Activated gamma-delta T cell treated with Interleukin-2 at 50 U/mL for 16 hours (primary cell): Measurements from ENCODE around the gene MERTK.
"Not testable (repeated sequence)": the region's sequence is repeated elsewhere in the genome, so short reads cannot be mapped to it uniquely, and the experiment has no call there.

ENCODE experiments used
- DNase-seq: peaks from one replicate; pipeline ENCODE4 v3.0.0-alpha.2; 2020

Gene MERTK

DNA sequence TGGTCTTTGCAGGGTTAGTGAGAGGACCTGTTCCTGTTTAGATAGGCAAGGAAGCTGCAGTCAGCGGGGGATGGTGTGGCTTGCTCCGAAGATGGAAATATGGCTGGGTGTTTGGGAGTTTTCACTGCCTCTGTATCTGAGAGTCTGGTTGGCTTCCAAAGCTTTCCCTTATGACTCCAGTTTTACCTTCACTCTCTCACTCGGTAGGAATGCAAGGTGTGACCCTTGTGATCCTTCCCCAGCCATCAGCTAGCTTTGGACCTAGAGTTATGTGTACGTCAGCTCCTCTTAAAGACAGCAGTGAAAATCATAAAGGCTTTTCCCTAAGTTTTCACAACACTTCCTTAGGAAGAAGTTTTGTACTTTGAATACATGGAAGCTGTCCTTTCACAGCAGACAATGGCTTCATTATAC is 121.2 kb downstream of the MERTK start:
- DNase-seq: no peak

DNA sequence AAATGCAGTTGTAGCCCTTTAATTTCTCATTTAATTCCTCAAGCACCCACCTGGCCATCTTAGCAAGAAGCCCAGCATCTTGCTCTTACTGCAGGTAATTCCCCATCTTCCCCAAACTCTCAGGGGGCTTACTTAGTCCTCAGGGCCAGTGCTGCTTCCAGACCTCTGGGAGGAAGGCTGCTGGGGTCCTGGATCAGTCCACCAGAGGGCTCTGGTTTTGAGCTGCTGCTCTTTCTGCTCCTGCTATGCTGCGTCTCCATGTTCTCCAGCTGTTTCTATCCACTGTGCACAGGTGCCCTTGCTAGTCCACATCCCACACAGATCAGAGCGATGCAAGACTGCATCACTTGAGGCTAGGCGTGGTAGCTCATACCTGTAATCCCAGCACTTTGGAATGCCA is 122.2 kb downstream of the MERTK start:
- DNase-seq: no peak

DNA sequence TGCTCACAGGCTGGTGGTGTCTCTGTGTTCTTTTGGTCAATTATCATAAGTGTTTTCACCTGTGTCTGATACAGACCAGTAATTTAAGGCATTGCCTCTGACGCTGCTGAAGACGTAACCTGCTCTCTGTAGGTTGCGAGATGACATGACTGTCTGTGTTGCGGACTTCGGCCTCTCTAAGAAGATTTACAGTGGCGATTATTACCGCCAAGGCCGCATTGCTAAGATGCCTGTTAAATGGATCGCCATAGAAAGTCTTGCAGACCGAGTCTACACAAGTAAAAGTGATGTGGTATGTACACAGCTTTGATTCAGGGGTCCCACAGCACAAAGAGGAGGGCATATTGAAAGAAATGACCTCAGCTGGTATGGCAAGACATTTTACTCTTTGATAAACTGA is 122.9 kb downstream of the MERTK start:
- no peak for DNase-seq

DNA sequence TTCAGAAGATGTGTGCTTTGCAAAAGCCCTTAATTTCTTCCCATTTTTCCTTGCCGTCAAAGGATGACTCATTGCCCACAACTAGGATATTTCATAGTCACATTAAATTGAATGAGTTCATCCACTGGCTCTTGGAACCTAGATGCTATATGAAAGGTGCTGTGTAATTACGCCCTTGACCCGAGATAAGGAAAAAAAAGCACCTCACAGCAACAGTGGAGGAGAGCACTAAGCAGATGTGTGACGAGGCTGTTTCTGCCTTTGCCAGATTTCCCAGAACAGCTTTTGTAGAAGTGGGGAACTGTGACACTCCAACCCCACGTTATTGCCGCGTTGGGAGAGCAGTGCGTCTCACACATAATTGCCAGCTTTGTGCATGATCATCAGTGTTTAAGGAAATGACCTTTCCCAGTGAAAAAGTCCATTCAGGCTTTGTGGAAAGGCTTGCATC is 123.4 kb downstream of the MERTK start:
- DNase-seq: no peak

DNA sequence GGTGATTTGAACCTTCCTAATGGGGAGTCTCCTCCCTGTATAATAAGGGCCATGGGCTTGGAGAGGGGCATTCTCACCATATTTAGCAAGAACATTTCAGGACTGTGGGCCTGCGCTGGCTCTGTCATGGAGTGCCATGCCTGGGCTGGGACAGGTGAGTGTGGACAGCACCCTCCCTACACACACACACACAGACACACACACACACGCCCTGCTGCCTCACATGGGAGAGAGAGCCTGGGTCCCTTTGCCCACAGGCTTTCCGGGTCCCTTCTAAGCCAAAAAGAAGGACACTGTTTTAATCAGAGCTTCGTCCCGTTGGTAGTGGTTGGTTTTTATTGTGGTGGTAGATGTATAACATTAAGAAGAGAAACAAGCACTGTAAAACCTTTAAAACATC is 125.3 kb downstream of the MERTK start:
- DNase-seq: no peak

DNA sequence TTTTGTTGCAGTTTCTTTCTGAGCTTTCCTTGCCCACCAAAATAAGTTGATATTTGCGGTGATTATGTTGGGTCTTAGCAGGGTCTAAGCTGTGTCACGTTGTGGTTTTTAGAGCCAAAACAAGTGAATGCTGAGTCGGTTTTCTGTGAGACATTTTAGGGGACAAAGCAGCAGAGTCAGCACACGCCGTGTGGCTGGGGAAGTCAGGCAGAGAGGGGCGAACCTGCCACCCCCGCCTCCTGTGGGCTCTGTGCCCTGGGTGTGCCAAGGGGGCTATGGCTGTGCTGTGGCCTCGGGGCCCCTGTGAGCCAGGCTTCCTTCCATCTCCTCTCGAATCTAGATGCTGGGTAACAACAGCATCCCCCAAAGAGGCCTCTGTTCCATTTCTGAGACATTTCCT is 125.8 kb downstream of the MERTK start:
- no peak for DNase-seq

DNA sequence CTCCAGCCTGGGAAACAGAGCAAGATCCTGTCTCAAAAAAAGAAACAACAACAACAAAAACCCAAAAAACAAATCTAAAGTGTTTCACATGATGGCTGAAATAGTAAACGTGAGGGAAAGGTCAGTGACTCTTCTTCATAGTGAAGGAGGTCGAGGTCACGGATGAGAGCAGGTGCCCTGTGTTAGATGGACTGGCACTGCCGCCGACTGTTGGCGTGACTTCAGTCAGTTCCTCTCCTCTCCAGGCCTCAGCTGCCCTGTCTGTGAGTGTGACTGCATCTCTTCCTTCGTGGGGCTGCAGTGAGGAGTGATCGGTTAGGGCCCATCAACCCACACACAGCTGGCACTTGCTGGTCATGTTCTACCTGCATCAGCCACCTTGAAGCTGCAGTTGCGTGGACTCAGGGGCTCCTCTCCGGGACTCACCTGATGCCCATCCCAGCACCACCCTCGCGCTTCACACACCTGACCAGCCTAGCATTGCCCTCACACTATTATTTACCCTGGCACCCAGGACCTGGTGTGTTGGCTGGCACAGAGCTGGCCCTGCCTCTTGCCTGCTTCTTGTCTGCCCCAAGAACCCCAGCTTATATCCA is 126.6 kb downstream of the MERTK start:
- no peak for DNase-seq

DNA sequence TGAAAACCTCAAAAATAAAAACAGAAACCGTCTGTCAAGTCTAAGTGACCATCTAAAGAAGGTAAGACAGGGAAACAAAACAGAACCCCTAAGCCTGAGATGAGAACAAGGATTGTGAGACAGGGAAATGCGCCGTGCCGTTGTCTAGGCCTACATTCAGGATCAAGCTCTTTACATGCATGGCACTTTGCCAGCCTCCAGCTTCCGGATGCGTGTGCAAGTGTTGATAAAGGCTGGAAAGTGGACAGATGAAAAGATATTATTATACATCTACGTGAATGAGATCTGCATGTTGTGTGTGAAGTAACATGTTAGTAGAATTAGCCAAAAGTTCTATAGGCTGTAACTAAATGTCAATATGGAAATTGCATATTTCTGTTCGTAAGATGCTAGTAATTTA is 128.1 kb downstream of the MERTK start:
- DNase-seq: no peak

DNA sequence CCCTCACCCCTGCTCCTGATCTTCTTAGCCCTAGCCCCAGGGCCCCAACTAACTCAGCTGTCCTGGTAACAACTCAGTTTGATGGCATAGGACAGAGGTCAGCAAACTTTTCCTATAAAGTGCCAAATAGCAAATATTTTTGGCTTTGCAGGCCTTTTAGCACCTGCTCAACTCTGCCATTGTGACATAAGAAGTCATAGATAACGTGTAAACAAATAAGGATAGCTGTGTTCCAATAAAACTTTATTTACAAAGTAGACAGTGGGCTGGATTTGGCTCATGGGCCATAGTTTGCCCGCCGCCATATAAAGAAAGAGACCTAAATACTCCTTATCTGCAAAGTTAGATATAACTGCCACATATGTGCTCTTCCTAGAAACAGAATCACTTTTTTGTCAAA is 129.4 kb downstream of the MERTK start:
- DNase-seq: no peak

DNA sequence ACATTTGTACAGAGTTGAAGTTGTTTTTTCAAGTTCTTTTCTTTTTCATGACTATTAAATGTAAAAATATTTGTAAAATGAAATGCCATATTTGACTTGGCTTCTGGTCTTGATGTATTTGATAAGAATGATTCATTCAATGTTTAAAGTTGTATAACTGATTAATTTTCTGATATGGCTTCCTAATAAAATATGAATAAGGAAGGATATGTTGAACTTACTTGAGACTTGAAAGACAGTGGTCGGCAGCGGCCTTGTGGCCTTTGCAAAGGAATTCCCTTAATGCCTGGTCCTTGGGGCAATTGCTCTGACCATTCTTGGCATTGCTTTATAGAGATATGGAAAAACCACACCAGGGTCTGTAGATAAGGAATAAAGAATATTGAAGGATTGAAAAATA is 130.8 kb downstream of the MERTK start:
- no peak for DNase-seq

DNA sequence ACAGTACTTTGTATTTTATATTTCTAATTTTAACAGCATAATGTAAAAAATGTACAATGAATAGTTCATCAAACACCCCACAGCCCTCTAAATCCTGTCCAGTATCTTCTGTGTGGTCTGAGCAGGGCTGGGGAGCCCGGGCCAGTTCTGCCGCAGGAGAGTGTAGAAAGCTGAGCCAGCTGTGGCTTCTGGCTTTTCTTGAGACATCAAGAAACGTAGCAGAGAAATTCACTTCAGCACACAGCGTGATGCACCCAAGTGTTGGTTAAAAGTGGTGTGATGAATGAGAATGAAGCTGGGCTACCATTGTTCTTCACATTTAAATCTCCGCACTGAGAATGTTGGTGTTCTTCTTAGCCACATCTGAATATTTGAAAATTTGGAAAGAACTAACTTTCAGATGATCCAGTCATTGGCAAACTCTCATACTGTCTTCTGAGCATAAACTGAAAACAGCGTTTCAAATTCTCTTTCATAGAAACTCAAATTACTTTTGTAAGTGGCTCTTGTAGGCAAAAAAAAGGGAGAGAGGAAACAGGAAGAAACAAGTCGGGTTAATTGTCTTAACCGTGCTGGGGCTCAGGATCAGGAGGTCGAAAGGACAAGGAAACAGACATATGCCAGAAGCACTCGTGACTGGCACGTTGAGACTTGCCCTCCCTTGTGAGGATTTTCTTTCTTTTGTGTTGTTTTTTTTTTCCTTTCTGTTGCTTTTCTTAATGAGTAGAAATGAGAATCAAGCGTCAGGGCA is 133.2 kb downstream of the MERTK start:
- DNase-seq: no peak

DNA sequence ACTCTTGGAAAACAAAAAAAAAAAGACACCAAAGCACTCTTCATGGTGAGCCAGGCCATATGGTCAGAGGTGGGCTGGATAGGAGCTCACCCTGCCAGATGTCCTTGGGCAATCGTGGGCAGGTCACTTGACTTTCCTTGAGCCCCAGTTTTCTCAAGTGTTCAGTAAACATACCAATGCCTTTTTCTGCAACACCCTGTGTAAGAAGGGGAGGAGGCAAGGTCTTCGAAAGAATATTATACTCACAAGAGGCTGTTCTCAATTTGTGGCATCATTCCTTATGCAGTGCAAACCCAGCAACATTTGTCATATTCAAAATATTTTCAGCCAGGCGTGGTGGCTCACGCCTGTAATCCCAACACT is 133.8 kb downstream of the MERTK start:
- DNase-seq: no peak

DNA sequence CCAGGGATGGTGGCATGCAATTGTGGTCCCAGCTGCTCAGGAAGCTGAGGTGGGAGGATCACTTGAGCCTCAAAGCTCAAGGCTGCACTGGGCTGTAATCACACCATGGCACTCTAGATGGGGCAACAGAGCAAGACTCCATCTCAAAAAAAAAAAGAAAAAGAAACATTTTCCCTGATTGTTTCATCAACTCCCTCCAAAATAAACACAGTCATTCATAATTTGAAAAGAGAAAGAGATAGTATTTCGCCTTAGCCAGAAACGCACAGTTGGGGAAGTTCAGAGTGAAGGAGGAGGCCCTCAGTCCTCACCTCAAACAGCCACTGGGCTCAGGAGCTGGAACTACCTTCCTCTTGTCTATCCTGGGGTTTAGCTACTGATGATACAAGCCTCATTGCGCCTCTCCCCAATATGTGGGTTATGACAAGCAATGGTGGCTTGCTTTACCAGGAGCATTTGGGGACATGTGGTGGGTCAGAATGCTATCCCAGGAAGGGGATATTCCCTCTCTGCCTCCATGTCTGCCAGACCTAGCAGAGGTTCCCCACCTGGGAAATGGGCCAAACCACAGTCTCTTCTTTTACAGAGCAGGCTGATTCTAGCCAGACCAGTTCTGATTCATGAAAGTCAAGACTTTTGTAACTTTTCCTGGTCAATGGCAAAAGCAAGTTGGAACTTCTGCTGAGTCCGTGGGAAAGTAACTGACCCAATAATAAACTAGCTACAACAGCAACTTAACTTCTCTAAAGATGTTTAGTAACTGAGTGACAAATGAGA is 134.5 kb downstream of the MERTK start:
- DNase-seq: no peak

DNA sequence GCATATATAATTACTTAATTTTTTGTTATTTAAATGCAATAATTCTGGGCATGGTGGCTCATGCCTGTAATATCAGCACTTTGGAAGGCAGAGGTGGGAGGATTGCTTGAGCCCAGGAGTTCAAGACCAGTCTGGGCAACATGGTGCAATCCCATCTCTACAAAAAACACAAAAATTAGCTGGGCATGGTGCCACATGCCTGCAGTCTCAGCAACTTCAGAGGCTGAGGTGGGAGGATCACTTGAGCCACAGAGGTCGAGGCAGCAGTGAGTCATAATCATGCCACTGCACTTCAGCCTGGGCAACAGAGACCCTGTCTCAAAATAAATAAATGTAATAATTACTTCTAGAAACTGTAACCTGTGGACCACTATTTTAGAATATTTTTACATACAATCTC is 135.2 kb downstream of the MERTK start:
- DNase-seq: no peak

DNA sequence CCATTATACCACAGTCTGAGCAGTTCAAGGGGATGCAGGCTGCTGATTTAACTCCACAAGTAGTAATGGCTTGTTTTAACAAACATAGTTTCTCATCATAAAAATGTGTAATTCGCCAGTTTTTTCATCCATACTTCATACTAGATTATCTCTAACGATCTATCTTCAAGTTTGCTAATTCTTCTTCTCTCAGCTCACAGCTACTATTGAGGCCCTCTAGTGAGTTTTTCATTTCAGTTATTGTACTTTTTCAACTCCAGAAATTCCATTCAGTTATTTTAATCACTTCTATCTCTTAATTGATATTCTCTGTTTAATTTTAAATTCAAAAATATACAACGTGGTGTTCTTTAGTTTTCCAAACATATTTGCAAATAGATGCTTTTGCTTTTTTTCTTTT is 136.5 kb downstream of the MERTK start:
- no peak for DNase-seq

DNA sequence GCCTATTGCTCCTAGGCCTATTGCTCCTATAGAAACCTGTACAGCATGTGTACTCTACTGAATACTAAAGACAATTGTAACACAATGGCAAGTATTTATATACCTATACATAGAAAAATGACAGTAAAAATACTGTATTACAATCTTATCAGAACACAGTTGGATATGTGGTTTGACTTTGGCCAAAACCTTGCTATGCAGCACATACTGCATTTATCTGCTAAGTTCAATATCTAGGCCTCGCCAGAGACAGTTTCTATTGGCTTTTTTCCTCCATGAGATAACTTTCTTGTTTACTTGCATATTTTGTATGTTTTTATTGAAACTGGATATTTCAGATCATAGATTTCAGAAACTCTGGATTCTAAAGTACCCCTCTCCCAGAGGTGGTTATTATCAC is 137.4 kb downstream of the MERTK start:
- no peak for DNase-seq

DNA sequence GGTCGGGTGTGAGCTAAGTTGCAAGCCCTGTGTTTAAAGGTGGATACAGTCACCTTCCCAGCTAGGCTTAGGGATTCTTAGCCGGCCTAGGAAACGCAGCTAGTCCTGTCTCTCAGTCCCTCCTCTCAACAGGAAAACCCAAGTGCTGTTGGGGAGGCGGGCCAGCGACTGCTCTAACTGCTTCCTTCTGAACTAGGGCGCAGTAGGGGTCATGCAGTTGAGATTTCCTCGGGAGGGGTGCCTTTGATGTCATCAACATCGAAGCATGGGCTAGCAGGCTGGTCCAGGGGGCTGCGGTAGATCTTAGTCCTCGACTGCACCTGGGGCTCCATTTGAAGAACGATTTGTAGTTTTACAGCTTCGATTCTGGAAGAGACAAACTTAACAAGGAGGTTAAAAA is 141.1 kb downstream of the MERTK start:
- DNase-seq: not testable (repeated sequence)

DNA sequence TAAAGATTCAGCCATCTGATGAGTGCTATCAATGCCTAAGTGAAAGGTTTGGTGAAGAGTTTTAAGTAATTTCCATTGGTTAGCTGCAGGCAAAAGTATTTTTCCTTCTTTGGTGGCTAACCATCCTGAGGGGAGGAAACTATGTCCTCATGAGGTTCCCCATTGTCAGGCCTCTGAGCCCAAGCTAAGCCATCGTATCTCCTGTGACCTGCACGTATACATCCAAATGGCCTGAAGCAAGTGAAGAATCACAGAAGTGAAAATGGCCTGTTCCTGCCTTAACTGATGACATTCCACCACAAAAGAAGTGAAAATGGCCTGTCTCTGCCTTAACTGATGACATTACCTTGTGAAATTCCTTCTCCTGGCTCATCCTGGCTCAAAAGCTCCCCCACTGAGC is 141.7 kb downstream of the MERTK start:
- DNase-seq: not testable (repeated sequence)

DNA sequence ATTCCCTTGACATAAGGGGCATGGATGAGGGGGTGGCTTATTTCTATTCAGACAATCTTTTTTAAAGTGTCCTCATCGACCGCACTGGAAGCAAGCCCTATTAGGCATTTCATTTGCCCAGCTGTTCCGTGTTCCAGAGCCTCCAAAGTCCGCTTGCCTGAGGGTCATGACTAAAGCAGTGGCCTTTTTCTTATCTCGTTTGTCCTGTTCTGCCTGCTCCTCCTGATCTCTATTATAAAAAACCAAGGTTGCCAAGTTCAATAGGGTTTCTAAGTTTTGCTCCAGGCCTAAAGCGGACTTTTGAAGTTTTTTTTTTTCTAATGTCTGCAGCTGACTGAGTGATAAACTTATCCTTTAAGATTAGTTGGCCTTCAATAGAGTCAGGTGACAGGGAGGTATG is 143.1 kb downstream of the MERTK start:
- not testable (repeated sequence) for DNase-seq

DNA sequence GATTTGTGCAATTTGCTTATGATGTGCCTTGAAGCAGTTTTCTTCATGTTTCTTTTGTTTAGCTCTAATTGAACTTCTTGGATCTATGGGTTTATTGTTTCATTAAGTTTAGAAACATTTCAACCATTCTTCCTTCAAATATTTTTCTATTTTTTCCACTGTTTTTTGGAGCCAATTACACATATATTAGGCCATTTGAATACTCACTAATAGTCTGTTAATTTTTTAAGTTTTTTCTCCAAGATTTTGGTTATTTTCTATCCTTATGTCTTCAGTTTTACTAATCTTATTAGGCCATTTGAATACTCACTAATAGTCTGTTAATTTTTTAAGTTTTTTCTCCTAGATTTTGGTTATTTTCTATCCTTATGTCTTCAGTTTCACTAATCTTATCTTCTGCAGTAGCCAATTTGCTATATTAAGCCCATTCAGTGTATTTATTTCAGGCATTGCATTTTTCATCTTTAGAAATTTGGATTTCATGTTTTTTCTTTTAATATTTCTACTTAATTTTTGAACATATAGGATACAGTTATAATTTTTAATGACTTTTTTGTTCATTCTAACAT is 147.1 kb downstream of the MERTK start:
- no peak for DNase-seq

DNA sequence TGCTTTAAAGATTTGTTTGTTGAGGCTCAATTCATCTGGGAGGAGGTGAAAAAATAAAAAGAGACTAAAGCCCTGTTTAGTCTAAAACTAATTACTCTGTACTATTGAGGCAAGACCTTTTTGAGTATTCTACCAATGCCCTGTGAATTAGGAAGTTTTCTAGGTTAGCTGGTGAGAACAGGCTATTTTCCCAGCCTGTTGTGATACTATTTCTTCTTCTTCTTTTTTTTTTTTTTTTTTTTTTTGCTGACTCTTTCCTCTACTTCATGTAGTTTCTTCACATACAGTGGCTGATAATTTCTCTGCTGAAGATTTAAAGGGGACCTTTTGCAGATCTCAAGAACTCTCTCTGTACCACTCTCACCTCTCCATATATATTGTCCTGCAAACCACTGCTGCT is 147.8 kb downstream of the MERTK start:
- no peak for DNase-seq

DNA sequence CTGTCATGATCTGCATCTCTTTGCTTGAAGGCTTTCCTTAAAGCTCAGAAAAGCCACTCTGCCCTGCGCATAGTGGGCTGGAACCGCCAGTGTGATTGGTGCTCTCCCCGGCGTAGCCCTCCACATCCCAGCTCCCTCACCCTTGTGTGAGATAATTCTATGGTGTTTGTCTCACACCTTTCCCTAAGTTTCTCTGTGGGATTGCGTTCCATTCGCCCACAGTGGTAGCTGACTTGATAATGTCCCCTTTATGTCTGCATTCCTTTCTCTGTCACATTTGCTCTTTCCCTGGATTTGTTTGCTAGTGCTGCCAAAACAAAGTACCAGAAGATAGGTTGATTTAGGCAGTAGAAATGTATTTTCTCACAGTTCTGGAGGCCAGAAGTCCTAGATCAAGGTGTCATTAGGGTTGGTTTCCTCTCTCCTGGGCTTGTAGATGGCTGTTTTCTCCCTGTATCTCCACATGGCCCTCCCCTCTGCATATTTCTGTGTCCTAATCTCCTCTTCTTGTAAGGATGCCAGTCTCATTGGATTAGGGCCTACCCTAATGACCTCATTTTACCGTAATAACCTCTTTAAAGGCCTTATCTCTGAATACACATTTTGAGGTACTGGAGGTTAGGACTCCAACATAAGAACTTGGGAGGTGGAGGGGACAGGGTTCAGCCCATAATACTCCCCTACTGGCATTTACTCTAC is 149.3 kb downstream of the MERTK start:
- no peak for DNase-seq

DNA sequence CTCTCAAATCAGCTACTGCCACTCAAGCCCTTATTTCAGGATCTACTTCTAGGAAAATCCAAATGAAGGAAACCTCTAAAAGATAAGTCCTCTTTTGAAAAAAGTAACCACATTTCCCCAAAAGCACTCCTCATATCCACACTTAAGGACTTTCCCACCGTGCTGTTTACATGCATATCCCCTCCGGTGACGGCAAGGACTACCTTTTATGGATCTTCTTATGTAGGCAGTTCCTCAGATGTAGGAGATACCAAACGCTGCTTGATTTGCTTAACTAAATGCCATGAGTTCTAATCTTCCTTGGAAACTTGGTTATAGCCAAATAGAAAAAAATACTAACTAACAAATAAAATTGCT is 149.8 kb downstream of the MERTK start:
- no peak for DNase-seq
